K562 (cell line): ENCODE results near the gene TRPV5. TPM values are rescaled to one million over a fixed set of nuclear protein-coding genes. Genes with fewer than 3 reads are reported as not detected.

Experiments used
- BDP1 ChIP-seq: IDR thresholded peaks from 3 replicates; pipeline ENCODE4 v1.6.1; 2011; ENCODE audit not compliant: insufficient read length, insufficient read depth
- CBX1 ChIP-seq: sonication (generic); IDR thresholded peaks from 2 replicates; pipeline ENCODE4 v1.6.1; 2016; ENCODE audit warnings: antibody characterized with exemption, low read depth, mild to moderate bottlenecking
- DNMT1 ChIP-seq: fragments of 450-650 bp; IDR thresholded peaks from 2 replicates; pipeline ENCODE4 v1.6.1; 2016; ENCODE audit warnings: antibody characterized with exemption, mild to moderate bottlenecking
- ELF1 ChIP-seq: fragments of 200-800 bp; sonication (Bioruptor generic); IDR thresholded peaks from 2 replicates; pipeline ENCODE4 v1.6.1; 2016; ENCODE audit warnings: missing genetic modification characterization, missing compliant biosample characterization
- ERF ChIP-seq: fragments of 450-650 bp; formaldehyde crosslinking; IDR thresholded peaks from 2 replicates; pipeline ENCODE4 v1.4.0; 2020; ENCODE audit warnings: mild to moderate bottlenecking, mixed read lengths
- HDAC8 ChIP-seq: fragments of 450-650 bp; IDR thresholded peaks from 2 replicates; pipeline ENCODE4 v1.6.1; 2016; ENCODE audit warnings: mild to moderate bottlenecking, missing genetic modification characterization, moderate library complexity, missing compliant biosample characterization
- HNRNPK ChIP-seq: fragments of 200-400 bp; formaldehyde crosslinking; IDR thresholded peaks from one replicate; pipeline ENCODE4 v1.6.1; 2018; ENCODE audit warnings: mild to moderate bottlenecking, low read depth, low read length; ENCODE audit not compliant: poor library complexity, severe bottlenecking
- KLF13 ChIP-seq: fragments of 450-650 bp; IDR thresholded peaks from 2 replicates; pipeline ENCODE4 v1.6.1; 2016; ENCODE audit warnings: missing genetic modification characterization, low read depth, mild to moderate bottlenecking, missing compliant biosample characterization, moderate library complexity, borderline replicate concordance
- L3MBTL2 ChIP-seq: fragments of 450-650 bp; IDR thresholded peaks from 2 replicates; pipeline ENCODE4 v1.6.1; 2016; ENCODE audit warnings: mild to moderate bottlenecking, moderate library complexity
- MAX ChIP-seq: sonication (generic); formaldehyde crosslinking; IDR thresholded peaks from 2 replicates; pipeline ENCODE4 v1.9.0; 2022; ENCODE audit warnings: mild to moderate bottlenecking, missing genetic modification reagents
- MEIS2 ChIP-seq: fragments of 450-650 bp; IDR thresholded peaks from 2 replicates; pipeline ENCODE4 v1.6.1; 2014; ENCODE audit warnings: mild to moderate bottlenecking; ENCODE audit not compliant: partially characterized antibody
- NCOR1 ChIP-seq: fragments of 450-650 bp; IDR thresholded peaks from 2 replicates; pipeline ENCODE4 v1.6.1; 2016; ENCODE audit warnings: mild to moderate bottlenecking, moderate library complexity
- NFE2 ChIP-seq: IDR thresholded peaks from 2 replicates; pipeline ENCODE4 v1.6.1; 2014; ENCODE audit warnings: antibody characterized with exemption, low read depth
- NONO ChIP-seq, 2 experiments: fragments of 200-400 bp in 1 of 2; fragments of 450-650 bp in 1 of 2; formaldehyde crosslinking in 1 of 2; IDR thresholded peaks; 2 replicates each; pipeline ENCODE4 v1.6.1; 2017; ENCODE audit warnings: low read depth in 2 of 2, mild to moderate bottlenecking in 2 of 2, moderate library complexity in 2 of 2, low read length in 1 of 2
- NR1H2 ChIP-seq: sonication (generic); formaldehyde crosslinking; IDR thresholded peaks from 2 replicates; pipeline ENCODE4 v1.4.0; 2020; ENCODE audit warnings: mild to moderate bottlenecking, missing genetic modification reagents
- PCBP1 ChIP-seq: fragments of 200-400 bp; formaldehyde crosslinking; IDR thresholded peaks from 2 replicates; pipeline ENCODE4 v1.6.1; 2018; ENCODE audit warnings: mild to moderate bottlenecking, low read depth, low read length; ENCODE audit not compliant: poor library complexity, severe bottlenecking
- PHF20 ChIP-seq: fragments of 450-650 bp; IDR thresholded peaks from 2 replicates; pipeline ENCODE4 v1.6.1; 2018; ENCODE audit not compliant: partially characterized antibody
- RHOXF2B ChIP-seq: fragments of 250-450 bp; sonication (Bioruptor Pico); conservative IDR thresholded peaks from 2 replicates; pipeline ENCODE4 v1.5.1; 2021
- SIRT6 ChIP-seq: IDR thresholded peaks from one replicate; pipeline ENCODE4 v1.6.1; 2012; ENCODE audit warnings: low read depth, mild to moderate bottlenecking, control low read depth, inconsistent platforms, low read length, moderate library complexity
- SIX5 ChIP-seq, 2 experiments: IDR thresholded peaks; 2 replicates each; pipeline ENCODE4 v1.6.1; 2011; ENCODE audit warnings: low read length in 2 of 2, borderline replicate concordance in 1 of 2, low read depth in 1 of 2, mild to moderate bottlenecking in 1 of 2, moderate library complexity in 1 of 2; ENCODE audit not compliant: insufficient read depth in 1 of 2
- SRSF7 ChIP-seq: fragments of 200-400 bp; formaldehyde crosslinking; optimal IDR thresholded peaks from 2 replicates; pipeline ENCODE3; 2017; ENCODE audit warnings: mild to moderate bottlenecking, low read depth, low read length
- TEAD2 ChIP-seq: fragments of 450-650 bp; IDR thresholded peaks from 2 replicates; pipeline ENCODE4 v1.6.1; 2016; ENCODE audit warnings: missing genetic modification characterization, control low read depth, missing compliant biosample characterization
- ZBTB1 ChIP-seq: sonication (generic); formaldehyde crosslinking; IDR thresholded peaks from 2 replicates; pipeline ENCODE4 v1.8.1; 2023; ENCODE audit warnings: missing genetic modification reagents, low read depth, mild to moderate bottlenecking, borderline replicate concordance
- ZBTB7A ChIP-seq: IDR thresholded peaks from 2 replicates; pipeline ENCODE4 v1.6.1; 2011; ENCODE audit warnings: low read depth, mild to moderate bottlenecking, low read length, moderate library complexity, borderline replicate concordance; ENCODE audit not compliant: control insufficient read depth
- ZC3H4 ChIP-seq: sonication (generic); formaldehyde crosslinking; IDR thresholded peaks from 2 replicates; pipeline ENCODE4 v1.9.0; 2021; ENCODE audit warnings: missing genetic modification reagents, borderline replicate concordance
- ZFP30 ChIP-seq: fragments of 250-450 bp; sonication (Bioruptor Pico); IDR thresholded peaks from 2 replicates; pipeline ENCODE4 v1.8.0; 2022; ENCODE audit warnings: moderate library complexity, mild to moderate bottlenecking, inconsistent platforms, borderline replicate concordance
- ZNF140 ChIP-seq: fragments of 250-450 bp; sonication (Bioruptor Pico); IDR thresholded peaks from 2 replicates; pipeline ENCODE4 v1.8.0; 2021; ENCODE audit warnings: moderate library complexity, mild to moderate bottlenecking, inconsistent platforms
- ZNF146 ChIP-seq: IDR thresholded peaks from one replicate; pipeline ENCODE4 v1.6.1; 2018; ENCODE audit warnings: missing compliant biosample characterization; ENCODE audit not compliant: unreplicated experiment
- ZNF444 ChIP-seq: fragments of 250-450 bp; sonication (Bioruptor Pico); IDR thresholded peaks from 2 replicates; pipeline ENCODE4 v1.4.0; 2020; ENCODE audit warnings: mild to moderate bottlenecking, moderate library complexity
- ZNF696 ChIP-seq: fragments of 250-450 bp; sonication (Bioruptor Pico); conservative IDR thresholded peaks from 2 replicates; pipeline ENCODE4 v1.4.0; 2020; ENCODE audit warnings: mild to moderate bottlenecking, moderate library complexity
- ZNF778 ChIP-seq: fragments of 450-650 bp; formaldehyde crosslinking; IDR thresholded peaks from 2 replicates; pipeline ENCODE4 v1.4.0; 2020; ENCODE audit warnings: mild to moderate bottlenecking, moderate library complexity
- polyA plus RNA-seq, 8 experiments: library from polyadenylated mRNA; depleted of rRNA in 4 of 8; stranded (reverse) in 5 of 8; unstranded in 3 of 8; fragments of >200 nt; fragmentation: Nextera tagmentation in 2 of 8; fragmentation: Illumina TruSeq in 1 of 8; extraction: Ambion mirVana in 2 of 8; extraction: Trizol in 1 of 8; gene quantifications; 2 replicates each; pipeline versions ENCODE4 v1.2.1 to v1.2.3, GENCODE V29; 2011 to 2014; ENCODE audit warnings: inconsistent platforms in 1 of 8, missing spikeins in 1 of 8
- total RNA-seq, 7 experiments: library from RNA; depleted of rRNA in 6 of 7; stranded (reverse); fragments of >200 nt in 6 of 7; fragmentation: Illumina TruSeq in 2 of 7; extraction: Trizol in 2 of 7; gene quantifications; 2 replicates each; pipeline versions ENCODE4 v1.2.1 to v1.2.3, GENCODE V29; 2011 to 2021; ENCODE audit warnings: low replicate concordance in 1 of 7
- TF ChIP-seq, protein P1 (sequence below): fragments of 450-650 bp; IDR thresholded peaks from 2 replicates; pipeline ENCODE4 v1.6.1; 2016; ENCODE audit warnings: low read depth, mild to moderate bottlenecking, moderate library complexity

The TRPV5 gene
- total and polyA plus RNA-seq, 9 of the 15 experiments (the other 6 are each of a cell fraction or from before 2014, with no cell fraction given), result not detected

DNA sequence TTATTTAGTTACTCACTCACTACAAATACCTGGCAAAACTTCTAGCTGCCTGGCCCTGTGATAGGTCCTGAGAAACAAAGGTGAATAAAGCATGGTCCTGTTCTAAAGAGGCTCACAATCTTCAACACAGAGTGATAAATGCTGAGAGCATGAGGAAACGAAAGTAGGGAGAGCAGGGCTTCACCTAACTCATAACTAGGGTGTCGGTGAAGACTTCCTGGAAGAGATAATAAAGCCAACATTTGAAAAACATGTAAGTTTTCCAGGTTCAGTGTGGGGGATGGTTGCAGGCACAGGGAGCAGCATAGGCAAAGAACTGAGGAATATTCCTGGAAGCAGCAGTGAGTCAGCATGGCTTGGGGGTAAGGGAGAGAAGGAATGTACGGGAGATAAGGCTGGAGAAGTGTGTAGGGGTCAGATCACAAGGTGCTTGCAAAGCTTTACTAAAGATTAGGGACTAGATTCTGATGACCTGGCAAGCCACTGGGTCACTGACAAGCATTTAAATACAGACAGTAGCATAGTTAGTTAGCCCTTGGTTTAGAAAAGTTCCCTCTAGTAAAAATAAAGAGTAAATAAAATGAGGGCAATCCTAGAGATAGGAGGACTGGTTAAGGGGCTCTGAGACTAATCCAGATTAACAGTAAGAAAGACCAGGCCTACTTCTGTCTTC, 23.5 kb upstream of the TRPV5 start (continued):
- TF ChIP-seq L3MBTL2 (peak; percentile 49), DNMT1 (no peak), NR1H2 (no peak), ZFP30 (CRISPR knock-in tag) (no peak), ZBTB1 (CRISPR knock-in tag) (no peak), ZNF140 (CRISPR knock-in tag) (no peak), TEAD2 (no peak), PHF20 (no peak), ZNF444 (no peak), SIX5 (IDR thresholded peaks at IDR 0.05; ENCODE audit: borderline replicate concordance in 1 of 2, insufficient read depth in 1 of 2, low read depth in 1 of 2, low read length in 2 of 2) (no peak), ZNF778 (CRISPR knock-in tag) (no peak), NCOR1 (peak; percentile 81), ZNF146 (CRISPR knock-in tag) (no peak), RHOXF2B (CRISPR knock-in tag) (no peak), ZBTB7A (no peak), SIRT6 (no peak), ZC3H4 (CRISPR knock-in tag) (no peak), PCBP1 (no peak), MEIS2 (no peak), NFE2 (peak; percentile 85), HNRNPK (no peak), KLF13 (tag) (no peak), HDAC8 (no peak), ELF1 (tag) (peak; percentile 54), NONO (IDR thresholded peaks at IDR 0.05; ENCODE audit: low read depth in 2 of 2, low read length in 1 of 2) (peak in 1 of 2 experiments; percentile 45; a peak in 1 of 4 replicates), BDP1 (no peak), ERF (CRISPR knock-in tag) (no peak), SRSF7 (no peak), MAX (CRISPR knock-in tag) (no peak), CBX1 (no peak), ZNF696 (CRISPR knock-in tag) (no peak)
- TF ChIP-seq, protein P1, sequence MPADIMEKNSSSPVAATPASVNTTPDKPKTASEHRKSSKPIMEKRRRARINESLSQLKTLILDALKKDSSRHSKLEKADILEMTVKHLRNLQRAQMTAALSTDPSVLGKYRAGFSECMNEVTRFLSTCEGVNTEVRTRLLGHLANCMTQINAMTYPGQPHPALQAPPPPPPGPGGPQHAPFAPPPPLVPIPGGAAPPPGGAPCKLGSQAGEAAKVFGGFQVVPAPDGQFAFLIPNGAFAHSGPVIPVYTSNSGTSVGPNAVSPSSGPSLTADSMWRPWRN, result peak; percentile 96
